CD4-positive, CD25-positive, alpha-beta regulatory T cell (primary cell): Measurements from ENCODE around the gene APLNR. TPM values are rescaled to one million over a fixed set of nuclear protein-coding genes. Genes with fewer than 3 reads are reported as not detected.

Experiments
- ATAC-seq, 2 donors: fragments of 150-1000 bp; cut with Tn5 transposase; one replicate each; pipeline ENCODE4 v1.10.0; 2021; ENCODE audit warnings: low read depth in 2 of 2, moderate number of reproducible peaks in 2 of 2, moderate library complexity in 1 of 2
- DNase-seq, 3 donors: peaks; one replicate each; pipeline versions ENCODE4 v3.0.0 to v3.0.0-alpha.2; 2012 to 2022; ENCODE audit warnings: mixed read lengths in 1 of 3
- H3K27ac ChIP-seq: one replicate; pipeline ENCODE4 v1.7.0; 2013; ENCODE audit warnings: mild to moderate bottlenecking, low read length; ENCODE audit not compliant: insufficient read depth, poor library complexity, severe bottlenecking
- H3K27me3 ChIP-seq: one replicate; pipeline ENCODE4 v1.7.0; 2013; ENCODE audit warnings: low read length; ENCODE audit not compliant: control insufficient read depth, insufficient read depth
- H3K36me3 ChIP-seq: one replicate; pipeline ENCODE4 v1.7.0; 2013; ENCODE audit warnings: mild to moderate bottlenecking, low read length, moderate library complexity; ENCODE audit not compliant: control insufficient read depth, insufficient read depth
- H3K4me1 ChIP-seq: 2 replicates; pipeline ENCODE4 v1.7.0; 2013; ENCODE audit warnings: mild to moderate bottlenecking, low read length; ENCODE audit not compliant: insufficient read depth, control insufficient read depth, poor library complexity, severe bottlenecking
- H3K4me3 ChIP-seq: one replicate; pipeline ENCODE4 v1.7.0; 2013; ENCODE audit warnings: low read depth, mild to moderate bottlenecking, low read length, moderate library complexity
- H3K9me3 ChIP-seq, 2 experiments: 1 replicate in 1 of 2; 2 replicates in 1 of 2; pipeline ENCODE4 v1.7.0; 2013; ENCODE audit warnings: low read length in 2 of 2, mild to moderate bottlenecking in 1 of 2, moderate library complexity in 1 of 2; ENCODE audit not compliant: control insufficient read depth in 2 of 2
- H3K27ac Mint-ChIP-seq, 3 donors: one replicate each; pipeline ENCODE4 v1.8.0; 2020 to 2022; ENCODE audit warnings: mild to moderate bottlenecking in 3 of 3, mixed read lengths in 3 of 3, moderate library complexity in 2 of 3
- H3K27me3 Mint-ChIP-seq: one replicate; pipeline ENCODE4 v1.8.0; 2022; ENCODE audit warnings: mild to moderate bottlenecking, mixed read lengths
- H3K36me3 Mint-ChIP-seq: one replicate; pipeline ENCODE4 v1.8.0; 2020; ENCODE audit warnings: mixed read lengths
- H3K4me1 Mint-ChIP-seq, 4 donors: one replicate each; pipeline ENCODE4 v1.8.0; 2020 to 2022; ENCODE audit warnings: mixed read lengths in 4 of 4, mild to moderate bottlenecking in 1 of 4
- H3K4me3 Mint-ChIP-seq, 4 donors: one replicate each; pipeline ENCODE4 v1.8.0; 2020 to 2022; ENCODE audit warnings: mild to moderate bottlenecking in 4 of 4, mixed read lengths in 4 of 4, moderate library complexity in 3 of 4
- H3K9me3 Mint-ChIP-seq, 7 donors: one replicate each; pipeline ENCODE4 v1.8.0; 2020 to 2022; ENCODE audit warnings: mixed read lengths in 7 of 7, mild to moderate bottlenecking in 3 of 7, moderate library complexity in 2 of 7
- polyA plus RNA-seq, 4 donors: library from polyadenylated mRNA; unstranded; fragments of 300-500 nt; fragmentation: Illumina TruSeq; gene quantifications; one replicate each; pipeline ENCODE4 v1.2.3, GENCODE V29; 2021
- total RNA-seq: library from RNA; stranded (reverse); gene quantifications from one replicate; pipeline ENCODE4 v1.2.3, GENCODE V29; 2022

The APLNR gene
- total and polyA plus RNA-seq, 5 donors from 2014 or later, result not detected

DNA sequence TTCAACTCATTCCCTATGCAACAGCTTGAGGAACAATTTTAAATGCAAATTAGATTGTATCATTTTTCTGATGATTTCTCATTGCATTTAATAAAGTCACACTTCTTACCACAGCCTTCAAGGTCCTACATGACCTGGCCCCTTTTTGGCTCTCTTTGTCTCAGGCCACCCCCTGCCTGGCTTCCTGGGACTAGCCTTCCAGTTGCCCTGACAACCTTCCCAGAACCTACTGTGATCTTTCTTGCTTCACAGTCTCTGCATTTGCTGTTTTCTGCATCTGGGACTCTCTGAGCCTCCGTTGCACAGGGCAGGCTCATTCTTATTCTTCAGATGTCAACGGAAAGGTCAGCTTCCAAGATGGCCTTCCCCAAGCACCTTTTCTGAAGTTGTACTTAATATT lies 12.9 kb downstream of the APLNR start:
- no peak overlapping the region for H3K4me3 Mint-ChIP-seq
- H3K4me3 ChIP-seq, result no peak overlapping the region
- H3K4me1 Mint-ChIP-seq, result no peaks in the 10 kb centered on the region
- no peaks in the 10 kb centered on the region for H3K9me3 ChIP-seq
- DNase-seq (no peak), ATAC-seq (no peak)
- peaks cover 0 to 1% (median 0%) of the 10 kb centered on the region in 7 donors for H3K9me3 Mint-ChIP-seq
- H3K27ac Mint-ChIP-seq, result no peak overlapping the region
- peaks cover 8% of the 10 kb centered on the region for H3K27me3 Mint-ChIP-seq
- no peaks in the 10 kb centered on the region for H3K4me1 ChIP-seq
- no peaks in the 10 kb centered on the region for H3K36me3 Mint-ChIP-seq
- no peaks in the 10 kb centered on the region for H3K27me3 ChIP-seq
- H3K27ac ChIP-seq, result no peak overlapping the region
- H3K36me3 ChIP-seq, result no peaks in the 10 kb centered on the region

- Mint-ChIP-seq H3K4me1 (no peaks in the 10 kb centered on the region), H3K27me3 (peaks cover 4% of the 10 kb centered on the region), H3K9me3 (peaks cover 0 to 1% (median 0%) of the 10 kb centered on the region in 7 donors), H3K4me3 (no peak overlapping the region), H3K27ac (no peak overlapping the region), H3K36me3 (no peaks in the 10 kb centered on the region)
- H3K27me3 ChIP-seq, result no peaks in the 10 kb centered on the region
- H3K27ac ChIP-seq, result no peak overlapping the region
- no peaks in the 10 kb centered on the region for H3K4me1 ChIP-seq
- DNase-seq (no peak), ATAC-seq (no peak)
- H3K36me3 ChIP-seq, result no peaks in the 10 kb centered on the region
- H3K4me3 ChIP-seq, result no peak overlapping the region
- no peaks in the 10 kb centered on the region for H3K9me3 ChIP-seq
Measured at GRCh38 chr11:57223601-57224000, 13.4 kb downstream of the APLNR start.

DNA sequence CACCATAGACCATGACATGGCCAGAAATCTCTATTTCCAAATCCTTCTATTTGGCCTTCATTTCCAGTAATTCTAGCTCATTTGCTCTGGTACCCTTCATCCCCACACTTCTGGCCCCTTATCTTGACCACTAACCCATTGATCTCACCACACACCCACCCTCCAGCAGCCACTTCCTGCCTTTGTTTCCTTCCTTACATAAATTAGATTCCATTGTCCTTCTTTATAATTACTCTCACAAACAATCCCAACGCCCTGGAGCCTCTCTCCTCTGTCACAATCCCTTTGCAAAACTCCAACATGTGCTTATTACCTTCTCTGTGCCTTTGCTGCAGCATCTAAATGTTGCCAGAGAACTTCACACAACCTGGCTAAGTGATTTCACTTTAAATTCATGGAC lies 14.8 kb downstream of the APLNR start:
- H3K36me3 ChIP-seq, result no peaks in the 10 kb centered on the region
- Mint-ChIP-seq H3K36me3 (no peaks in the 10 kb centered on the region), H3K27me3 (peaks cover 5% of the 10 kb centered on the region), H3K9me3 (peaks cover 0 to 1% (median 0%) of the 10 kb centered on the region in 7 donors), H3K4me3 (no peak overlapping the region), H3K27ac (no peak overlapping the region), H3K4me1 (no peaks in the 10 kb centered on the region)
- DNase-seq (no peak), ATAC-seq (no peak)
- no peaks in the 10 kb centered on the region for H3K9me3 ChIP-seq
- no peaks in the 10 kb centered on the region for H3K4me1 ChIP-seq
- H3K4me3 ChIP-seq, result no peak overlapping the region
- no peak overlapping the region for H3K27ac ChIP-seq
- no peaks in the 10 kb centered on the region for H3K27me3 ChIP-seq

- Histone ChIP-seq H3K27ac (no peak overlapping the region), H3K27me3 (no peaks in the 10 kb centered on the region), H3K4me1 (no peaks in the 10 kb centered on the region), H3K4me3 (no peak overlapping the region), H3K9me3 (no peaks in the 10 kb centered on the region), H3K36me3 (no peaks in the 10 kb centered on the region)
- Mint-ChIP-seq H3K4me3 (no peak overlapping the region), H3K36me3 (no peaks in the 10 kb centered on the region), H3K9me3 (peaks cover 0 to 1% (median 0%) of the 10 kb centered on the region in 7 donors), H3K27me3 (peaks cover 6% of the 10 kb centered on the region), H3K27ac (no peak overlapping the region), H3K4me1 (no peaks in the 10 kb centered on the region)
- ATAC-seq (no peak), DNase-seq (no peak)
Measured at GRCh38 chr11:57219021-57219627, 17.9 kb downstream of the APLNR start.

DNA sequence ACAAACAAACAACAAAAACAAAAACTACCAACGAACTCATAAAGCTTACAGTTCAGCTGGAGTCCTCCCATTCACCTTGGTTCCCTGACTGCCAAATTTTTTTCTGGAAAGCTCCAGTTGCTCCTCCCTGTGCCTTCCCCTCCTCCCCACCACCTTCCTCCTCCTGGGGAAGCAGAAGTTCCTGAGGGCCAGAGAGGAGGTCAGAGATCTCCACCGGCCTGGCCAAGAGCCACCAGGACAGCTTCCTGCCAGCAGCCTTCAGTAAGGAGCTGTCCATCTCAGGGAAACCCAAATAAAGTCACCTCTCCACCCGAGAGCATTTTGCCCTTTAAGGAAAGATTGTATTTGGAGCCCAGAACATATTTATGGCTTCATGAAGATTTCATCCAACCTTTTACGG lies 20.0 kb downstream of the APLNR start:
- peaks cover 6% of the 10 kb centered on the region for H3K27me3 Mint-ChIP-seq
- no peaks in the 10 kb centered on the region for H3K4me1 Mint-ChIP-seq

GRCh38 chr11:57216463-57216862 lies 20.6 kb downstream of the APLNR start:
- peaks cover 6% of the 10 kb centered on the region for H3K27me3 Mint-ChIP-seq
- Histone ChIP-seq H3K4me1 (no peaks in the 10 kb centered on the region), H3K4me3 (no peak overlapping the region), H3K9me3 (no peaks in the 10 kb centered on the region), H3K36me3 (no peaks in the 10 kb centered on the region), H3K27me3 (no peaks in the 10 kb centered on the region), H3K27ac (no peak overlapping the region)
- H3K36me3 Mint-ChIP-seq, result no peaks in the 10 kb centered on the region
- no peak overlapping the region for H3K4me3 Mint-ChIP-seq
- ATAC-seq, result no peak
- H3K27ac Mint-ChIP-seq, result no peak overlapping the region
- no peak for DNase-seq
- H3K9me3 Mint-ChIP-seq, result peaks cover 0 to 1% (median 0%) of the 10 kb centered on the region in 7 donors
- no peaks in the 10 kb centered on the region for H3K4me1 Mint-ChIP-seq

More for the DNA sequence above, 20.0 kb downstream of the APLNR start:
- H3K27ac Mint-ChIP-seq, result no peak overlapping the region
- H3K9me3 Mint-ChIP-seq, result peaks cover 0 to 1% (median 0%) of the 10 kb centered on the region in 7 donors
- Histone ChIP-seq H3K27ac (no peak overlapping the region), H3K4me3 (no peak overlapping the region), H3K27me3 (no peaks in the 10 kb centered on the region), H3K9me3 (no peaks in the 10 kb centered on the region), H3K36me3 (no peaks in the 10 kb centered on the region), H3K4me1 (no peaks in the 10 kb centered on the region)
- no peak overlapping the region for H3K4me3 Mint-ChIP-seq
- H3K36me3 Mint-ChIP-seq, result no peaks in the 10 kb centered on the region
- DNase-seq (no peak), ATAC-seq (no peak)

DNA sequence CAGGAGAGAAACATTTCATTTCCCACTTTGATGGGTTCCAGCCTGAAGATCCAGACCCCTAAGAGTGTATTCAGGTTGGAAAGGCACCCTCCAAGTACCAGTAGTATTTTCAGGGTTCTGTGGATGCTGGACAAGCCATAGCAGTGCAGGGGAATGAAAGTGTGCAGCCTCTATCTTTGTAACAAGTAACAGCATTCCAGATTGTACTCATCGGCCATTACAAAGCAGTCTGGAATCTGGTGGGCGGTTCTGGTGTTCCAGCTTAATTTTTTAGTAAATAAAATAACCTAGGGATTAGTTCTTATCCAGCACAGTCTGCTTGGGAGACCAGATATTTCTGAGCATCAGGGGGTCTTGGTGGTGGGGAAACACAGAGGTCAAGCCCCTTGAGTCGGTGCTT lies 22.6 kb downstream of the APLNR start:
- H3K9me3 ChIP-seq, result no peaks in the 10 kb centered on the region
- H3K4me3 Mint-ChIP-seq, result no peak overlapping the region
- no peak for DNase-seq
- H3K4me3 ChIP-seq, result no peak overlapping the region
- H3K27me3 Mint-ChIP-seq, result peaks cover 6% of the 10 kb centered on the region
- H3K27me3 ChIP-seq, result no peaks in the 10 kb centered on the region
- no peaks in the 10 kb centered on the region for H3K36me3 Mint-ChIP-seq
- no peak for ATAC-seq
- no peaks in the 10 kb centered on the region for H3K4me1 Mint-ChIP-seq
- no peak overlapping the region for H3K27ac ChIP-seq
- H3K36me3 ChIP-seq, result no peaks in the 10 kb centered on the region
- peaks cover 0 to 1% (median 0%) of the 10 kb centered on the region in 7 donors for H3K9me3 Mint-ChIP-seq
- no peaks in the 10 kb centered on the region for H3K4me1 ChIP-seq
- no peak overlapping the region for H3K27ac Mint-ChIP-seq

- Mint-ChIP-seq H3K27me3 (peaks cover 6% of the 10 kb centered on the region), H3K4me3 (no peak overlapping the region), H3K4me1 (no peaks in the 10 kb centered on the region), H3K9me3 (peaks cover 0 to 1% (median 0%) of the 10 kb centered on the region in 7 donors), H3K27ac (no peak overlapping the region), H3K36me3 (no peaks in the 10 kb centered on the region)
- Histone ChIP-seq H3K36me3 (no peaks in the 10 kb centered on the region), H3K27me3 (no peaks in the 10 kb centered on the region), H3K4me3 (no peak overlapping the region), H3K27ac (no peak overlapping the region), H3K4me1 (no peaks in the 10 kb centered on the region), H3K9me3 (no peaks in the 10 kb centered on the region)
- DNase-seq (no peak), ATAC-seq (no peak)
Measured at GRCh38 chr11:57214098-57214417, 23.0 kb downstream of the APLNR start.
